NK-92 treated with Interleukin-12 subunit alpha and Interleukin-12 subunit beta, amount 100 ng/mL, for 24 hours (cell line): Measurements from ENCODE around the gene PHLDA1.
"Not testable (repeated sequence)": the region's sequence is repeated elsewhere in the genome, so short reads cannot be mapped to it uniquely, and the experiment has no call there.

Experiments used
- DNase-seq: peaks from one replicate; lab custom pipeline; 2025; lab: John Stamatoyannopoulos, UW

PHLDA1 gene

GRCh38 chr12:76018111-76018510, 13.5 kb downstream of the PHLDA1 start:
- no peak for DNase-seq

GRCh38 chr12:76014007-76014406, 17.6 kb downstream of the PHLDA1 start:
- no peak for DNase-seq

GRCh38 chr12:76013603-76014002, 18.0 kb downstream of the PHLDA1 start:
- DNase-seq: no peak

- no peak for DNase-seq
These were observed 18.9 kb downstream of the PHLDA1 start for GRCh38 chr12:76012644-76013043.

- DNase-seq: no peak
These were observed 20.7 kb downstream of the PHLDA1 start for GRCh38 chr12:76010732-76011458.

- DNase-seq: no peak
These were observed 23.1 kb downstream of the PHLDA1 start for GRCh38 chr12:76008428-76008827.

GRCh38 chr12:76007640-76008039, 23.9 kb downstream of the PHLDA1 start:
- DNase-seq: no peak

- DNase-seq: no peak
These were observed 25.3 kb downstream of the PHLDA1 start for GRCh38 chr12:76006028-76006925.

GRCh38 chr12:76003355-76003638, 28.3 kb downstream of the PHLDA1 start:
- DNase-seq: no peak

GRCh38 chr12:76002598-76003354, 28.8 kb downstream of the PHLDA1 start:
- DNase-seq: no peak

GRCh38 chr12:75998292-75999063, 33.1 kb downstream of the PHLDA1 start:
- no peak for DNase-seq

GRCh38 chr12:75997658-75998057, 33.9 kb downstream of the PHLDA1 start:
- DNase-seq: no peak

GRCh38 chr12:75996861-75997447, 34.6 kb downstream of the PHLDA1 start:
- DNase-seq: no peak

- DNase-seq: no peak
These were observed 35.9 kb downstream of the PHLDA1 start for GRCh38 chr12:75995691-75996090.

- DNase-seq: no peak
These were observed 37.4 kb downstream of the PHLDA1 start for GRCh38 chr12:75994069-75994740.

GRCh38 chr12:75991753-75992152, 39.8 kb downstream of the PHLDA1 start:
- no peak for DNase-seq

GRCh38 chr12:75990189-75990912, 41.2 kb downstream of the PHLDA1 start:
- DNase-seq: no peak

GRCh38 chr12:75987709-75988108, 43.9 kb downstream of the PHLDA1 start:
- DNase-seq: not testable (repeated sequence)

GRCh38 chr12:75986001-75986746, 45.4 kb downstream of the PHLDA1 start:
- DNase-seq: no peak

GRCh38 chr12:75985566-75985965, 46.0 kb downstream of the PHLDA1 start:
- DNase-seq: no peak
